ENCODE measurements around the gene GSC2. TPM values are rescaled to one million over a fixed set of nuclear protein-coding genes. Genes with fewer than 3 reads are reported as not detected.
A peak's percentile ranks its signal among the peaks of the same experiment; 100 is the strongest.

The GSC2 gene
- total and polyA plus RNA-seq, 11 donors = not detected

DNA sequence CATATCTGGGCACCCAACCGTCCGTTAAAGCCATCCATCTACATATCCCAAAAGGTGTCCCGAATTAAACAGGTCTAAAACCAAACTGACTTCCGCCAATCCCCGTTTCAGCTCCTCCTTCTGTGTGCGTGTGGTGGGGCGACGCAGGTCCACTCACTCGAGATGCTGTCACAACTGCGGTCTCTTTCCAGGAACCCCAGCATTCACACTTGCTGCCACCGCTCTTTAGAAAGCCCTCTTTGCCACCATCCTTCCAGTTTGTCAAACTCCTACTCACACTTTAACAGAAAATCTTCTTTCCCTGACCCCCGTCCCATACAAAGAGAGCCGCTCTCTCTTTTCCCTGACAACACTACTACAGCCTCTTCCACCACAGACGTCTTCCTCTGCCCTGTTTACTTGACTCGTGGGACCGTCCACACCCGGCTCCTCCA is 6.1 kb downstream of the GSC2 start:
- H3K9me3 ChIP-seq = no peaks in the 10 kb centered on the region
- intact Hi-C loops (cut with DNase I) = loop anchor here in 7 of 10 donors (5.0 to 10.0 kb wide), 7 partner anchors 33 to 491 kb away; partner anchors contain the start of genes CDC45 (in 2 of the 7), UFD1 (in 2 of the 7) and SLC25A1 (in 1 of the 7)
- TF ChIP-seq CTCF (IDR thresholded peaks at IDR 0.05) (no peak), POLR2A (IDR thresholded peaks at IDR 0.05) (no peak)
- peak overlapping the region in 11 of 12 donors; percentile 3 to 86 (median 78) for H3K27ac ChIP-seq
- 2 to 7% (median 3%) methylated on average over 17 of the region's 17 CpGs for WGBS, 4 donors
- peaks cover 4 to 39% (median 36%) of the 10 kb centered on the region in 9 donors for H3K36me3 ChIP-seq
- H3K4me1 ChIP-seq = peaks cover 0 to 15% (median 9%) of the 10 kb centered on the region in 12 donors
- H3K4me3 ChIP-seq = peak overlapping the region; percentile 61 to 94 (median 80)
- ATAC-seq (no peak), DNase-seq (no peak)
- H3K27me3 ChIP-seq = peaks cover 6 to 18% (median 13%) of the 10 kb centered on the region in 9 donors

- Histone ChIP-seq H3K27me3 (peaks cover 0 to 11% (median 5%) of the 10 kb centered on the region in 9 donors), H3K4me1 (peaks cover 0 to 13% (median 9%) of the 10 kb centered on the region in 12 donors), H3K4me3 (peak overlapping the region in 7 of 12 donors; percentile 69 to 94 (median 87)), H3K36me3 (peaks cover 4 to 47% (median 44%) of the 10 kb centered on the region in 9 donors), H3K9me3 (no peaks in the 10 kb centered on the region), H3K27ac (no peak overlapping the region)
- DNase-seq (no peak), ATAC-seq (no peak)
- 83 to 92% (median 88%) methylated on average over 5 of the region's 5 CpGs for WGBS, 4 donors
- TF ChIP-seq CTCF (IDR thresholded peaks at IDR 0.05) (no peak), POLR2A (IDR thresholded peaks at IDR 0.05) (no peak)
- intact Hi-C loops (cut with DNase I) = loop anchor here in 7 of 10 donors (5.0 to 10.0 kb wide), 7 partner anchors 34 to 492 kb away; partner anchors contain the start of genes CDC45 (in 2 of the 7), UFD1 (in 2 of the 7) and SLC25A1 (in 1 of the 7)
Measured at GRCh38 chr22:19143212-19143611, 6.9 kb downstream of the GSC2 start.

GRCh38 chr22:19142394-19142793 is 7.7 kb downstream of the GSC2 start:
- ATAC-seq (no peak), DNase-seq (no peak)
- no peak overlapping the region for H3K27ac ChIP-seq
- H3K9me3 ChIP-seq = no peaks in the 10 kb centered on the region
- H3K4me3 ChIP-seq = no peak overlapping the region
- TF ChIP-seq CTCF (IDR thresholded peaks at IDR 0.05) = no peak
- no peak for TF ChIP-seq POLR2A (IDR thresholded peaks at IDR 0.05)
- intact Hi-C loops (cut with DNase I) = loop anchor here in 7 of 10 donors (5.0 to 10.0 kb wide), 7 partner anchors 35 to 492 kb away; partner anchors contain the start of genes CDC45 (in 2 of the 7), UFD1 (in 2 of the 7) and SLC25A1 (in 1 of the 7)
- H3K27me3 ChIP-seq = peaks cover 0 to 3% (median 0%) of the 10 kb centered on the region in 9 donors
- peaks cover 0 to 13% (median 9%) of the 10 kb centered on the region in 12 donors for H3K4me1 ChIP-seq
- H3K36me3 ChIP-seq = peaks cover 4 to 55% (median 52%) of the 10 kb centered on the region in 9 donors
- WGBS, 4 donors = 92 to 98% (median 95%) methylated on average over 7 to 9 of the region's 9 CpGs

DNA sequence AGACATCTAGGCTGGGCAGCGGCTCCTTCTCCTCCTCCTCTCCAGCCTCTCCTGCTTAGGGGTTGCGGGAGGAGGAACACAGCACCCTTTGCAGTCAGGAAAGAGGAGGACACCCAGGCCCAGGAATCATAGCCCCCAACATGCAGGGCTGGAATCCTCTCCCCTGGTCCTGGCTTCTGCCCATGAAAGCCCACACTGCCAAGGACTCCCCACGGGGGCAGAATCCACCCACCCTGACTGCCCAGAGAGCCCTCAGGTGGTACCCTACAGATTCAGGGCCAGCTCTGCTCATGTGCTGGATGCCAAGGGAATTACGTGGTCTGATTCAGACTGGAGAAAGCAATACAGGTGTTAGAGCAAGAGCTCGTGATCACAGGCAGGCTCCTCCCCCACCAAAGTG is 10.1 kb downstream of the GSC2 start:
- Histone ChIP-seq H3K4me3 (no peak overlapping the region), H3K36me3 (peaks cover 4 to 79% (median 75%) of the 10 kb centered on the region in 9 donors), H3K4me1 (peaks cover 0 to 13% (median 9%) of the 10 kb centered on the region in 12 donors), H3K27me3 (no peaks in the 10 kb centered on the region), H3K27ac (no peak overlapping the region), H3K9me3 (no peaks in the 10 kb centered on the region)
- no peak for TF ChIP-seq POLR2A (IDR thresholded peaks at IDR 0.05)
- no peak for TF ChIP-seq CTCF (IDR thresholded peaks at IDR 0.05)
- WGBS, 4 donors = 92 to 95% (median 94%) methylated on average over 4 to 5 of the region's 5 CpGs
- DNase-seq (no peak), ATAC-seq (no peak)
- intact Hi-C loops (cut with DNase I) = loop anchor here in 7 of 10 donors (5.0 to 10.0 kb wide), 7 partner anchors 37 to 495 kb away; partner anchors contain the start of genes CDC45 (in 2 of the 7), UFD1 (in 2 of the 7) and SLC25A1 (in 1 of the 7)

Data from heart left ventricle (tissue), 16 donors.